Esophagus squamous epithelium (tissue), 5 donors: ENCODE measurements around the gene MIEF1. TPM values are rescaled to one million over a fixed set of nuclear protein-coding genes. Genes with fewer than 3 reads are reported as not detected.
A peak's percentile ranks its signal among the peaks of the same experiment; 100 is the strongest.

Experiments used
- DNase-seq: peaks from one replicate; lab custom pipeline; 2025; lab: John Stamatoyannopoulos, UW
- H3K27ac ChIP-seq, 4 donors: fragments of 200-600 bp; sonication (generic); one replicate each; pipeline ENCODE4 v1.5.1; 2016 to 2019; ENCODE audit warnings: mild to moderate bottlenecking in 1 of 4
- H3K27me3 ChIP-seq, 4 donors: fragments of 200-600 bp; sonication (generic); 1 replicate in 3 of 4; 2 replicates in 1 of 4; pipeline versions ENCODE4 v1.5.1 to v1.6.0; 2017 to 2021; ENCODE audit warnings: antibody characterized with exemption in 1 of 4
- H3K36me3 ChIP-seq, 3 donors: fragments of 200-600 bp; sonication (generic); one replicate each; pipeline ENCODE4 v1.5.1; 2016 to 2019
- H3K4me1 ChIP-seq, 3 donors: fragments of 200-600 bp; sonication (generic); one replicate each; pipeline ENCODE4 v1.5.1; 2017 to 2019
- H3K4me3 ChIP-seq, 4 donors: fragments of 200-600 bp; sonication (generic); 1 replicate in 3 of 4; 2 replicates in 1 of 4; pipeline ENCODE4 v1.5.1; 2016 to 2019; ENCODE audit warnings: mild to moderate bottlenecking in 2 of 4, moderate library complexity in 1 of 4
- H3K9me3 ChIP-seq, 3 donors: fragments of 200-600 bp; sonication (generic); one replicate each; pipeline ENCODE4 v1.5.1; 2016 to 2019
- POLR2A ChIP-seq, 4 donors: fragments of 450-650 bp; IDR thresholded peaks; one replicate each; pipeline ENCODE4 v1.6.1; 2017; ENCODE audit warnings: antibody characterized with exemption in 4 of 4, mild to moderate bottlenecking in 4 of 4, moderate library complexity in 3 of 4
- WGBS, 2 donors: methylation state at CpG; one replicate each; pipeline ENCODE4 v1.1.5; 2018; 5-methylcytosine and 5-hydroxymethylcytosine counted together
- intact Hi-C: fragments of 100-400 bp; cut with DNase I; formaldehyde crosslinking; loops from one replicate; pipeline ENCODE4 v1.15.0; 2022
- total RNA-seq, 4 donors: library from RNA; depleted of rRNA; stranded (reverse); fragments of >200 nt; gene quantifications; one replicate each; pipeline ENCODE4 v1.1.0, GENCODE V29; 2016
- TF ChIP-seq, protein P1 (sequence below), 6 experiments: fragments of 450-650 bp in 4 of 6; fragments of 200-600 bp in 2 of 6; sonication (generic) in 2 of 6; IDR thresholded peaks; one replicate each; pipeline ENCODE4 v1.5.1; 2016 to 2019; ENCODE audit warnings: antibody characterized with exemption in 6 of 6, mild to moderate bottlenecking in 4 of 6, moderate library complexity in 4 of 6
- donor health status: DM: yes; HTN: yes; CAD: no.

MIEF1 gene
- total RNA-seq, 4 donors from 2014 or later: 21.4 to 34.2 (median 23.9) TPM

GRCh38 chr22:39456522-39457197 lies 45.4 kb upstream of the MIEF1 start, which contains the start of gene MGAT3:
Gene MGAT3 (plus strand): TSS chr22:39457012. CDS start chr22:39487348, 30,336 bp downstream.
- Histone ChIP-seq H3K9me3 (no peaks in the 10 kb centered on the region), H3K4me1 (peaks cover 0 to 41% (median 15%) of the 10 kb centered on the region in 3 donors), H3K4me3 (peak within 1 kb of the TSS; percentile 20 to 72 (median 50)), H3K36me3 (no peaks in the 10 kb centered on the region), H3K27ac (peak within 1 kb of the TSS; percentile 48 to 78 (median 63)), H3K27me3 (peaks cover 8 to 52% (median 11%) of the 10 kb centered on the region in 4 donors)
- DNase-seq: no peak
- WGBS, 2 donors: 80% methylated on average over 8 of the region's 80 CpGs; no CpG with 5 or more reads in 1 of the 2 donors
- no peak for TF ChIP-seq POLR2A (IDR thresholded peaks at IDR 0.05)
- TF ChIP-seq, protein P1, sequence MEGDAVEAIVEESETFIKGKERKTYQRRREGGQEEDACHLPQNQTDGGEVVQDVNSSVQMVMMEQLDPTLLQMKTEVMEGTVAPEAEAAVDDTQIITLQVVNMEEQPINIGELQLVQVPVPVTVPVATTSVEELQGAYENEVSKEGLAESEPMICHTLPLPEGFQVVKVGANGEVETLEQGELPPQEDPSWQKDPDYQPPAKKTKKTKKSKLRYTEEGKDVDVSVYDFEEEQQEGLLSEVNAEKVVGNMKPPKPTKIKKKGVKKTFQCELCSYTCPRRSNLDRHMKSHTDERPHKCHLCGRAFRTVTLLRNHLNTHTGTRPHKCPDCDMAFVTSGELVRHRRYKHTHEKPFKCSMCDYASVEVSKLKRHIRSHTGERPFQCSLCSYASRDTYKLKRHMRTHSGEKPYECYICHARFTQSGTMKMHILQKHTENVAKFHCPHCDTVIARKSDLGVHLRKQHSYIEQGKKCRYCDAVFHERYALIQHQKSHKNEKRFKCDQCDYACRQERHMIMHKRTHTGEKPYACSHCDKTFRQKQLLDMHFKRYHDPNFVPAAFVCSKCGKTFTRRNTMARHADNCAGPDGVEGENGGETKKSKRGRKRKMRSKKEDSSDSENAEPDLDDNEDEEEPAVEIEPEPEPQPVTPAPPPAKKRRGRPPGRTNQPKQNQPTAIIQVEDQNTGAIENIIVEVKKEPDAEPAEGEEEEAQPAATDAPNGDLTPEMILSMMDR (IDR thresholded peaks at IDR 0.05): no peak
- intact Hi-C loops: no loop called here

- TF ChIP-seq POLR2A (IDR thresholded peaks at IDR 0.05): no peak
- TF ChIP-seq, protein P1 (IDR thresholded peaks at IDR 0.05): no peak
Observed at GRCh38 chr22:39457198-39457555, 44.9 kb upstream of the MIEF1 start.

DNA sequence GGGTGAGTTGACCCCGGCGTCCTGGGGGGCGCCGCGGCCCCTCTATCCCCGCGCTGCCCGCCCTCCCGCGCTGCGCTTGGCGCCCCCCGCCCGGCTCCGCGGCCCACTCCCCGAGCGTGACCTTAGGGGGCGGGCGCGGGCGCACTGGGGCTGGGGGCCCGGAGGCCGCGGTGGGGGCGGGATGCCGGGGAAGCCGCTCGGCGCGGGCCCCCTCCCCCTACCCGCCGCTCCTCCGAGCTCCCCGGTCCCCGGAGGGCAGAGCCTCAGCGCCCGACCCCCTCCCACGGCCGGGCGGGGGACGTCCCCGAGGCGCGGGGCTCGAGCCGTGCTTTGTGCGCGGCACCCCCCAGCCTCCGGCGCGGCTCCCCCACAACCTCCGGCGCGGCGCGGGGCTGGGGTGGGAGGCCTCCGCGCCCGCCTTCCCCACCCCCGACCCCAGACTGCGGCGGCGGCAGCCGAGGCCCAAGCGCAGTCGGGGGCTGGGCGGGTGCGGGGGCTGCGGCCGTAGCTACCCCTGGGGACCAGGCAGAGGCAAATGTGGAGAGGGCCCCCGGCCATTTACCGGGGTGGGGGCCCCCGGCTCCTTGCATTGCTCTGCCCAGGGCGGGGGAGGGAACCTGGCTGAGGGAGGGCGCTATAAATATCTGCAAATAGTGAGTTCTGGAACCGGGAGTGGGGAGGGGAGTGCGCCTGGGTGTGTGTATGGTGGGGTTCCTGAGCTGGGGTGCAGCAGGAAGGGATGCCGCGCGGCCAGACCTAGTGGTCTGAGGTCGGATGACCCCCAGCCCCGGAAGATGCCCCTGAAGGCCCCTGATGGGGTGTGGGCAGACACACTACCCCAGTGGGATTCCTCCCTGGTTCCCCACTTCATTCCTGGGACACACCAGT lies 44.3 kb upstream of the MIEF1 start:
- Histone ChIP-seq H3K4me1 (peaks cover 0 to 42% (median 15%) of the 10 kb centered on the region in 3 donors), H3K27me3 (peaks cover 8 to 52% (median 11%) of the 10 kb centered on the region in 4 donors), H3K27ac (peak overlapping the region; percentile 48 to 78 (median 63)), H3K9me3 (no peaks in the 10 kb centered on the region), H3K4me3 (peak overlapping the region; percentile 20 to 72 (median 50)), H3K36me3 (no peaks in the 10 kb centered on the region)
- DNase-seq: no peak
- WGBS, 2 donors: 0 to 10% methylated on average over 2 to 6 of the region's 83 CpGs
- intact Hi-C loops: no loop called here
- TF ChIP-seq POLR2A (IDR thresholded peaks at IDR 0.05): no peak
- TF ChIP-seq, protein P1 (IDR thresholded peaks at IDR 0.05): no peak

More at GRCh38 chr22:39457198-39457555, 44.9 kb upstream of the MIEF1 start:
- H3K4me1 ChIP-seq: peaks cover 0 to 44% (median 15%) of the 10 kb centered on the region in 3 donors
- H3K36me3 ChIP-seq: no peaks in the 10 kb centered on the region
- H3K27me3 ChIP-seq: peaks cover 8 to 52% (median 11%) of the 10 kb centered on the region in 4 donors
- intact Hi-C loops: no loop called here
- H3K27ac ChIP-seq: peak overlapping the region in 3 of 4 donors; percentile 49 to 78 (median 77)
- DNase-seq: no peak
- no peaks in the 10 kb centered on the region for H3K9me3 ChIP-seq
- WGBS, 2 donors: no CpG with 5 or more reads among the region's 63 CpGs
- H3K4me3 ChIP-seq: peak overlapping the region; percentile 20 to 72 (median 50)

DNA sequence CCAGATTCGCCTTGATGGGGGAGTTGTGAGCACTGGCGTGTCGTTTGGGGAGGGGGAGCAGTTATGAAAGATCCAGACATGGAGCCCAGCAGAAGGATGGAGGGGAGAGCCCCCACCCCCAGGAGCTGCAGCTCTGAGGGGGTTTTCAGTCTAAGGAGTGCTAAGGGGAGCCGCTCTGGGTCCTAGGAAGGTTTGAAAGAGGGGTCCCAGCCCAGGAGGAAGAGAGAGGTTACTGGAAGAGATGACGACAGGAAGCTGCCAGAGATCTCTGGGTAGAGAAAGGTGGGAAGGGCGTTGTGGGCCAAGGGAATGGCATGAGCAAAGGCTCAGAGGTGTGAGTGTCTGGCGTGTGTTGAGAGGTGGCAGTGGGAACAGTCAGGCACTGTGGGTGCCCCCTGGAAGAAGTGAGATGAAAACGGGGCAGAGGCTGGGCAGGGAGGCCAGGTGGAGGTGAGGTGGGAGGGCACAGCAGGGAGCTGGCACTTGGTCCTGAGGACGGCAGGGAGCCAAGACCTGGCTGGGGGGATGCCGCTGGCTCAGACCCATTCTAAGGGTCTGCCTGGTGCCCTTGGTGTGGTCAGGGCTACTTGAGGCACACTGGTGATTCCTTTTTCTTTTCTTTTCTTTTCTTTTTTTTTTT lies 43.5 kb upstream of the MIEF1 start:
- Histone ChIP-seq H3K36me3 (no peaks in the 10 kb centered on the region), H3K4me1 (peaks cover 4 to 48% (median 15%) of the 10 kb centered on the region in 3 donors), H3K9me3 (no peaks in the 10 kb centered on the region), H3K27ac (peak overlapping the region in 3 of 4 donors; percentile 48 to 78 (median 77)), H3K4me3 (peak overlapping the region in 3 of 4 donors; percentile 45 to 72 (median 56)), H3K27me3 (peaks cover 8 to 52% (median 11%) of the 10 kb centered on the region in 4 donors)
- no peak for DNase-seq
- no peak for TF ChIP-seq POLR2A (IDR thresholded peaks at IDR 0.05)
- TF ChIP-seq, protein P1 (IDR thresholded peaks at IDR 0.05): no peak
- intact Hi-C loops: no loop called here
- 41 to 49% methylated on average over 7 to 8 of the region's 10 CpGs for WGBS, 2 donors
